GM19351 (cell line): Measurements from ENCODE around the gene CORO1C.
"Not testable (repeated sequence)": the region's sequence is repeated elsewhere in the genome, so short reads cannot be mapped to it uniquely, and the experiment has no call there.

Experiments
- ATAC-seq: cut with Tn5 transposase; IDR thresholded peaks from one replicate; pipeline ENCODE4 v1.9.1; 2021; ENCODE audit warnings: mild to moderate bottlenecking, moderate library complexity; ENCODE audit not compliant: unreplicated experiment

The CORO1C gene

DNA sequence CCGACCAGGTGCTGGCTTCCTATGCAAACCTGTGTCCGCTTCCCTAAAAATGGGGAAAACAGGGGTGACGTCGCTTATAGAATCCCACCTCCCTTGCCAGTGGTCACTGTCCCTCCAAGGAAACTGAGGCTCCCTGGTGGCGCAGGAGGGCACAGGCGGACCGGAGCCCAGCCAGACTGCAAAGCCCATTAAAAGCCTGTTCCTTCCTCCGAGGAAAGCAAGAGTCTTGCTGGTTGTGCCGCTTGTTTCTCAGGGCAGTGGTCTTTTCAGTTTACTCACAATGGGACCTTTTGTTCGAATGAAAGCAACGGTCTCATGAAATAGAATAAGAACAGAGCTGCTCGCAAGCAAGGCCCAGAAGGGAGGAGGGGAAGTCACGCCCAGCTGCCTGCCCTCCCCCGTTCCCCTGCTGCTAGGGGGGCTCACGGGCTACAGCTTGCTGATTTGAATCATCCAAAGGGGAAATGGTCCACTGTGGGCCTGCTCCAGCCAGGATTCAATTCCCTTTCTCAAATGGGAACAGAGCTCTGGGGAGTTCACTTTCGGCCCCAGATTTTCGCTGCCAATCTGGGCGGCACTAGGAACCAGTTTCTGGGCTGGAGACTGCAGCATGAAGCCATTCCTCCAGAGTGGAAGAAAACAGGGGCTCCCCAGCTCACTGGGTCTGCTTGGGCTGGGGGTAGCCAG, 93.0 kb downstream of the CORO1C start:
- no peak for ATAC-seq

DNA sequence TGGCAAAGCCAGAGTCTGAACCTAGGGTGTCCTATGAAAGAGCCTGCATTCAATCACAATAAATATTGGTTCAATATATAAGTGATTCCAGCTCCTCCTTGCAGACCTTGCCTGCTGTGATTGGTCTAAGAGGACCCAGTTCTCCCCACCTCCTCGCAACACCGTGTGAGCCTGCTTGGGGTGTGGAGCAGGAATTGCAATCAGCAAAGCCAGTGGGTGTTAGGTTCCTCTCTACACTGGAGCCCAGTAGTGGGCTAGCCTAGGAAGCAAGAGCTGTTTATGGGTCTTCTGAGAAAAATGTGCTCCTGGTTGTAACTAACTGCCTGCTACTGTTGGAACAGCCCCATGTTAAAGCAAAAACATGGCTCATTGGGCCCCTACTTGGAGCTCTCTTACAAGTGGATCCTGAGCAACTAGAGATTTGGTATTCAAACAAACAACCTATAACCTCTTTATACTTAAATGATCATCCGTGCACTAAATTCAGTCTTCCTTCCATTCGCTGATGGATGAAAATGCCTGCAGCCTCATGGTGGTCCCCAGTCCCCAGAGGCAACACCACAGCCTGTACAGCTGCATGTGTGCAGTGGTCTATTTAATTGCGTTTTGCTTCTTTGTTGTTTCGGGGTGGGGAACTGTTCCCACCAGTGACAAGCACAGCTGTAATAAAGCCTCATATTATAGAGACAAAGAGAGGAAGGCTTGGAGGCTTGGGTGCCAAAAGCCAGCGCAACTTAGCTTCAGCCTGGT, 93.9 kb downstream of the CORO1C start:
- ATAC-seq, result no peak

DNA sequence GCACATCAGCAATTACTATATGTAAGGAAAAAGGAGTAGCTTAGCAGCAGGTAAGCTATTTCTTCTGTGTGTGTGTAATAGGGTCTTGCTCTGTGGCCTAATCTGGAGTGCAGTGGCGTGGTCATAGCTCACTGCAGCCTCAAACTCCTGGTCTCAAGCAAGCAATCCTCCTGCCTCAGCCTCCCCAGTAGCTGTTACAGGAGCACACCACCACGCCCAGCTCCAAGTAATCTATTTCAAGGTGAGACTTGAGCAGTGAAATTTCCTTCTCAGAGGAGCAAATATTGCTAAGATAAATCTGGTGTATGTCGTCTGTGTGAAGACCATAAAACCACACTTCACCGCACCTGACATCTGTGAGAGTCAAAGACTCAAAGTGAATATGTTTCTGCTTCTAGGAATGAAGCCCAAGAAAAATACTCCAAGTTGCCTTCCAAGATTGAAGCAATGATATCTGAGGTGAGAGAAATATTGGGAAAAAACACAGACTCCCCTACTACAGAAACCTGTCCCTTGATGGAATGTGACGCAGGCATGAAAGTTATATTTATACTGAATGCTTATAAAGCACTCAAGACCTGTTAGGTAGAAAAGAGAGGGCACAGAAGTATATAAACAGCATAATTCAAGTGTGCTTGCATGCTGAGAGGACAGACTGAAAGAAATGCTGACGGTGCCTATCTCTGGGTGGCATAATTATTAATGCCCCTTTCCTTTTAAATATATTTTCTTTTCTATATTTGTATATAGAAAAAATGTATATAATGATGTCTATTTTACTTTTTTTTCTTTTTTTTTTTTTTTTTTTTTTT, 95.1 kb downstream of the CORO1C start:
- peak; percentile 2 for ATAC-seq

DNA sequence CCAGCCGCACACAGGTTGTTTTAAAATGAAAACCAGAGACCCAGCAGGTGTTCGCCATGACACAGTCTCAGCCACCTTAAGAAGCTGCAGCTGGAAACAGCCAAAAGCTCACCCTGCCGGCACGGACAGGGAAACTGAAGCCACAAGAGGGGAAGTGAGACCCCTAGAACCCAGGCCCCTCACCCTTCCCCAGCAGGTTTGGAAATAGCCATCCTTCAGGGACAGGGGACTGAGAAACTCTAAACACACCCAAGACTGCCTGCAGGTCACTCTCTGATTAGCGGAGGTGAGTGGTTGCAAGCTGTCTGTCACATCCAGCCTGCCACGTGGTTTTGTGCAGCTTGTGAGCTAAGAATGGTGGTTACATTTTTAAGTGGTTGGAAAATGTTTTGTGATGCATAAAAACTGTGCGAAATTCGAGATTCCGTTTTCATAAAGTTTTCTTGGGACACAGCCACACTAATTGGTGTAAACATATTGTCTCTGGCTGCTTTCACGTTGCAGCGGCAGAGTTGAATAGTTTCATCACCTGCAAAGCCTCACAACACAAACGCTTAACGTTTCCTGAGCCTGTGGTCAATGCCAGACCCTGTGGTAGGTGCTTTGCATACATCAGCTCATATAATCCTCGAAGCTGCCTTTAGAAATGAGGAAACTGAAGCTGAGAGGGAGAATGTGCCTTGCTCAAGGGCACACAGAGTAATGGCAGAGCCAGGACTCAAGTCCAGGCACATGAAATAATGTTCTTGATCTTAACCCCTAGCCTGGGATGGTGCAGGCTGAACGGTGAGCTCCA, 95.9 kb downstream of the CORO1C start:
- ATAC-seq, result peak; percentile 63

DNA sequence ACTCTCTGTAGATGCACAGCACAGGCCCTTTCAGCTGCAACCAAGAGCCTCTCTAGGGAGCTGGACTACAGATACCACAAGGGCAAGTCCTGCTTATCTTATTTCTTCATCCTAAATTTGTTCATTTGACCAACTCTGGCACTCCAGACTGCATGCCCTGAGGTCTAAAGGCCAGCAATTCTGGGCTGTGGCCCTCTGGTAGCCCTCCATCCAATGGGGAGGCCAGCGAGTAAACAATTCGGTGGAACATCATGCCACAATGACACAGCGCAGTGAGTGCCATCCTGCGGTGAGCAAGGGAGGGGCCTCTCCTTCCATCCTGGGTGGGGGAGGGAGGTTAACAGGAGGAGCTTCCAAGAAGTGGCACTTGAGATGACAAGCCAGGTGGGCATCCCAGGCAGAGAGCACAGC, 97.0 kb downstream of the CORO1C start:
- no peak for ATAC-seq

DNA sequence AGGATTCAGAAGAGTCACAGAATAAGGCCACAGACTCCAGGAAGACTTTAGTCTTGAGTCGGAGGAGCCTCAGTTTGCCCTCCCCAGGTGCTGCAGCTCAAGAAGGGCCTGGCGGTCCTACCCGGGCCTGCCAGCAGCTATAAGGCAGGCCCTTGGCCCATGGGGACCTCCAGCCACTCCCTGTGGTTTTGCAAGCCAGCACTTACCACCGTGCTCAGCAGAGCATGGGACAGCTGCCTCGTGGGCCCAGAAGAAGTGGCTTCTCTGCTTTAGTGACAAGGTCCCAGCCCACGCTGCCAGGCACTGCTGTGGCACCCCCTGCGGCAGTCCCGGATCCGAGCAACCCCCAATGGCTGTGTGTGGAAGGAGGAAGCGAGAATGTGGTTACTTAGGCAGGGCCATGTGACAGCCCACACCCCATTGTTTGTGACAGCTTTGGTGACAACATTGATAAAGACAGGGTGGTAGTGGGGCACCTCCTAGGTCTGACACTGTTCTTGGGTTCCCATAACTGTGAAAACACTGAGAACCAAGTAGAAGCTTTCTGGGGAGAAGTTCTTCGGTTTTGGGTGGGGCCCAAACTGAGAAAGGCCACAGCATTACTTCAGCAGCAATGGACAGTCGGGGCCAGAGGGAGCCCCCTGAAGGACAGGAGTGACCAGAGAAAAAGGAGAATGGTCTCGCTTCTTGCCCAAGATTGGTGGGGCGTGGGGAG, 97.6 kb downstream of the CORO1C start, which contains the start of gene SELPLG:
SELPLG (minus strand) TSS at position 361 of the 715 bp plus-strand sequence. CDS start 9,587 bp downstream, outside the sequence.
- ATAC-seq, result peak; percentile 51

DNA sequence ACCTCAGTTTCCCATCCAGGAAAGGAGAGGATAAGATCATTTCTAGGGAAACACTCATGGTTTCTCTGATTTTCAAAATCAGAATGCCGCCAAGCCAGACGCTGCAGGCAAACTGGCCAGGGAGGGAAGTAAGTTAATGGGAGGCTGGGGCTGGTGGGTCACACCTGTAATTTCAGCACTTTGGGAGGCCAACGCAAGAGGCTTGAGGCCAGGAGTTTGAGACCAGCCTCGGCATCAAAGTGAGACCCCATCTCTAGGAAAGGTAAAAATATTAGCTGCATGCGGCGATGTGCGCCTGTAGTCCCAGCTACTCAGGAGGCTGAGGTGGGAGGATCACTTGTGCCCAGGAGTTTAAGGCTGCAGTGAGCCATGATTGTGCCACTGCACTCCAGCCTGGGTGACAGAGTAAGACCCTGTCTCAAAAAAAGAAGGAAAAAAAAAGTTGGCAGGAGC, 98.2 kb downstream of the CORO1C start:
- ATAC-seq, result no peak

DNA sequence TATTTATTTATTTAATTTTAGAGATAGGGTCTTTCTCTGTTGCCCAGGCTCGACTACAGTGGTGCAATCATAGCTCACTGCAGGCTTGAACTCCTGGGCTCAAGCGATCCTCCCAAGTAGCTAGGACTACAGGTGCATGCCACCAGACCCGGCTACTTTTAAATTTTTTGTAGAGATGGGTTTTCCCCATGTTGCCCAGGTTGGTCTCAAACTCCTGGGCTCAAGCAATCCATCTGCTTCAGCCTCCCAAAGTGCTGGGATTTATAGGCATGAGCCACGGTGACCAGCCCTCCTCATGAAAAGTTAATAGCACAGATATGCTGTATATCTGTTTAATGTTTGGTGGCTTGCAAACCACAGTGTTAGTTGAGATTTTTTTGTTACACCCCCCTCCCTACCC, 100.1 kb downstream of the CORO1C start:
- ATAC-seq, result not testable (repeated sequence)

DNA sequence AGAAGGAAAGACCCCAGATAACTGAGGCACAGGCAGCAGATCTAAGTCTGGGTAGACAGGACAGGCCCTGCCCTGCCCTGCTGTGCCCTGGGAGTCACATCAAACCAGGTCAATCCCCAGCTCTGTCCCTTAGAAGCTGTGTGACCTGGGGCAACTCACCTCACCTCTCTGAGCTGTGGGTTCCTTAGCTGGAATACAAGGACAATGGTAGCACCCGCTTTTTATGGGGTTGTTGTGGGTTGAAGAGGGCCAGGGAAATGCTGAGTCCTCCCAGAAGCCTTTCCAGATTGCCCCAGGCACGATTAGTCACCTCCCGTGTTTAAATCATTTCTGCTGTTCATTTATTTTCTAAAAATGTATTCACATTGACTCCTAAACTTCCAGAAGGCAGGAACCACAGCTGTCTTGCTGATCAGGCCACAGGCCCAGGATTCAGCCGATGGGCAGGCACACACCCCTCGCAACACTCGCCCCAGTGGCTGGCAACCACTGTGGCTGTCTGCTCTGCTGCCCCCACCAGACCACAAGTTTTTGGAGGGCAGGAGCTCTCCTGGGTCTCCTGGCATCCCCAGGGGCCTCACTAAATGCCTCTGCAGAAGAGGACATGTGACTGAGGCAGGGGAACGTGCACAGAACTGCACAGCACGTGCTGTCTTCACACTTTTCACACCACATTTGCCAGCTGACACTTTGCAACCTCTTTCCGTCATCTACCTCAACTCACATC, 100.7 kb downstream of the CORO1C start:
- ATAC-seq, result no peak

DNA sequence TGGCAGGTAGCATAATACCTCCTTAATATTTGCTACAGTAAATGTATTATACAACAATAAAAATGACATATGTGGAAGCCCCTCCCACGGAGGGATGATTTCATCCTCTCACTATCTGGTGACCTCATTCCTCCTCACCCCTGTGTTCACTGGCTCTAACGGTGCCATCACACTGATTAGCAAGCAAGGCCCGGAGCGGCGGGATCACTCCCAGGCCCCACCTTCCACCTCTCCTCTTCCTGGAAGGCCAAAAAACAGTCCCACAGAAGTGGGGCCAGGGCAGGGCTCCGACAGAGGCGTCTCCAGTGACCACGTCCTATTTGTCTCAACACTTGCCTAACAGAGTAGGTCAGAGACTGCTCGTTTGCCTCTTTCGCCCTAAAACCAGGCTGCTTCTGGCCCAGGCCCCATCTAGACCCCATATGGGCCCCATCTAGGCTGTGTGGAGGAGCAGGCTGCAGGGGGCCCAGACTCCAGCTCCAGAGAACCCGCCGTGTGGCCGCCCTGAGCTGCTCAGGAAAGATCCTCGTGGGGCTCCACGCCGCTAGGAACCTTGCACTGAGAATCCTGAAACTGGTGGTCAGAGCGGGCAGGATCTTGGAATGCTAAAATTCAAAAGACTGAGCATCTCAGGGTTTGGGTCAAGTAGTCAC, 101.4 kb downstream of the CORO1C start:
- ATAC-seq, result no peak

DNA sequence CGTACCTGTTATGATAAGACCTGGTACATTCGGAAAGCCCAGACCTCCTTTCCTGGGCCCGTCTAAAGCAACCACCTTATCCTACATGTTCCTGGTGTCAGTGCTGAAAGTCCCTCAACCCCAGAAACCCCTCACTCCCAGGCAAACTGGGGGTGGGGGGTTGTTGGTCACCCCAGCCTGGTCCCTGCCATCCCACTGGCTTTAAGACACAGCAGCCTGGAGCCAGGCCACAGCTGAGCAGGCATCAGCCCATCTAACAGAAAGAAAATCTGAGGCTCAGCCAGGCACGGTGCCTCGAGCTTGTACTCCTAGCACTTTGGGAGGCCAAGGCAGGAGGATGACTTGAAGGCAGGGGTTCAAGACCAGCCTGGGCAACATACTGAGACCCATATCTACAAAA, 102.2 kb downstream of the CORO1C start:
- no peak for ATAC-seq

DNA sequence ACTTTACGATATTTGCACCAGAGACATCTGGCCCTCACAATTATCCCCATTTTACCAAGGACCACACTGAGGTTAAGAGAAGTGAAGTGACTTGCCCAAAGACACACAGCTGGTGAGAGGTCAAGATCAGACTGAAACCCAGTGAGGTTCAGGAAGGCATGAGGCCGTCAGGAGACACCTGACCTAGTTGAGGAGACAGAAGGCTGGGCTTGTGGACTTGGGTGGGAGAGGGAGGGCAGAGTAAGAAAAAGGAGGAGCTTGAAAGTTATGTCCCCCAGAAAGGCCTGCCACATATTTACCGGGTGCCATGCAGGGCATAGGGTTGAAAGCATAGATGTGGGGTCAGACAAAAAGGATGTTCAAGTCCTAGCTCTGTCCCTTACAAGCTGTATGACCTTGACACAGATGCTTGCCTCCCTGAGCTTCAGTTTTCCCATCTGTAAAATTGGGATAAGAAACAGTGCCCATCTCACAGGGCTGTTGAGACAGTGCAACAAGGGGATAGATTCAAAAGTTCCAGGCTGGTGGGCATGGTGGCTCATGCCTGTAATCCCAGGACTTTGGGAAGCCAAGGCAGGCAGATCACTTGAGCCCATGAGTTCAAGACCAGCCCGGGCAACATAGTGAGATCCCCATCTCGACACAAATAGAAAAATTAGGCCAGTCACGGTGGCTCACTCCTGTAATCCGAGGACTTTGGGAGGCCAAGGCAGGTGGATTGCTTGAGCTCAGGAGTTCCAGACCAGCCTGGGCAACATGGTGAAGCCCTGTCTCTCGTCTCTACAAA, 104.0 kb downstream of the CORO1C start:
- no peak for ATAC-seq

DNA sequence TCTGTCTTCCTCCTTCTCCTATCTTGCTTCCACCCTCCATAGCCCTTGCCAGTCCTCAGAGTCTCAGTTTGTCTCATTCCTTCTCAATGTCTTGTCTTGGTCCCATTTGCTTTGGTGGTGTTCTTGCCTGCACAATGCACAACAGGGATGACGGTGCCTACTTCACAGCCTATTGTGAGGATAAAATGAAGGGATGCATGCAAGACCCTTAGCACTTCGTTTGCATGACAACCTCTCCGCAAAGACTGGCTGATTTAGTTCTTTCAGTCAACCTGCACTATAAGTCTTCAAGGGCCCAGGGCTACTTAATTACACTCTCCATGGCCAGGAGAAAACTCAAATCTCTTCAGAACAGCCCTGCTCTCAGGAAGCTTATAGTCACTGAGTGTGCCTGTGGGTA, 106.1 kb downstream of the CORO1C start:
- ATAC-seq, result no peak

DNA sequence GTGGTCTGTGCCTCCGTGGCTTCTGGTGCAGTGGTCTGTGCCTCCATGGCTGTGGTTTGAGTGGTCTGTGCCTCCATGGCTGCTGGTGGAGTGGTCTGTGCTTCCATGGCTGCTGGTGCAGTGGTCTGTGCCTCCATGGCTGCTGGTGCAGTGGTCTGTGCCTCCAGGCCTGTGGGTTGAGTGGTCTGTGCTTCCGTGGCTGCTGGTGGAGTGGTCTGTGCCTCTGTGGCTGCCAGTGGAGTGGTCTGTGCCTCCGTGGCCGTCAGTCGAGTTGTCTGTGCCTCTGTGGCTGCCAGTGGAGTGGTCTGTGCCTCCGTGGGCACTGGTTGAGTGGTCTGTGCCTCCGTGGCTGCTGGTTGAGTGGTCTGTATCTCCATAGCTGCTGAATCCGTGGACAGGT, 107.7 kb downstream of the CORO1C start:
- ATAC-seq, result no peak

DNA sequence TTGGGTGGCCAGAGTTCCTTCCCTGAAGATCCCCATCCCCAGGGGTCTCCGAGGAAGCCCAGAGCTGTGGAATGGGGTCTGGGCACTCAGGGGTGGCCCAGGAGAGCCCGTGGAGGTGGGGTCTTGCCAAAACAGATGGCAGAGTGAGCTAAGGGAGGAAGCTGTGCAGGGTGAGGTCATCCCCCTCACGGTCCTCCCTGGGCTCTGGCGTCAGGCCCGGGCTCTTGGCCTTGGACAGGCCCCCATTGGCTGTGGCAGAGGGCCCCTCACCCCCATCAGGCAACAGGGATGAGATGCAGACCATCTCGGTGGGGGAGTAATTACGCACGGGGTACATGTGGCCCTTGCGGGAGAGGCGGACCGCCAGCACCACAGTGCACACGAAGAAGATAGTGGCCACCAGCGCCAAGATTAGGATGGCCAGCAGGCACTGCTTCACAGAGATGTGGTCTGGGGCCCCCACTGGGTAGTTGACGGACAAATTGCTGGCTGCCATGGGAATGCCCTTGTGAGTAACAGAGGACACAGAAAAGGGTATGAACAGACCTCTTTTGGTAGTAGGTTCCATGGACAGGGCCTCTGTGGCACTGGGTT, 108.3 kb downstream of the CORO1C start:
- ATAC-seq, result no peak

DNA sequence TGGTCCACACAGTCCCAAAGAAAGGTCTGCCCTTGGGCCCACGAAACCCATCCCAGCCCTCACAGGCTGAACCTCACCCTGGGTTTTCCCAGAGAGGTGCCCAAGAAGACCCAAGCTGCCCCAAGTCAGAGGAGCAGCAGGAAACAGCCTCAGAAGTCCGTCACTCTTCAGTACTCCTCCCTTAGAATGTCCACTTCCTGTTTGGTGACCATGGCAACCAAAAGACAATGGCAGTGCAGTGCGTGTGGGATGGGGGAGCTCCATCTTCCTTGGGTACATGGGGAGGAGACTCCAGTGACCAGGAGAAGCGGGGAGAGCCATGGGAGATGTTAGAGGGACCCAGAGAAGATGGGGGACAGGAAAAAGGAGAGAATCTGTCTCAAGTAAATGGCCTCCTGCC, 108.9 kb downstream of the CORO1C start:
- no peak for ATAC-seq

DNA sequence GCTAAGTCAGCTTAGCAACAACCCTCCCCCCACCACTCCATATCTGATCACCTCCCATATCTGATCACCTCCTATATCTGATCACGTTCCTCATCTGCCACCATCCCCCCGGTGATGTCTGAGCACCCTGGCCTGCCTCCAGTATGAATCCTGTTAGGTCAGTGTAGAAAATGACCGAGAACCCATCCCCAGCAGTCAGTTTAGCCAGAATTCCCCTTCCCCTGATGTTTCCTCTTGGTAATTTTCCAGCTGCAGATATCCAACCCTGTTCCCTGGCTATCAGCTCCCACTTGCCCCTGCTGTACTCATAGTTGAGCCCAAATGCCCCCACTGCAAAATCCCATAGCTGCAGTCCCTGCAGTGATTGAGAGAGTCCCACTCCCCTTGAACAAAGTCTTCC, 110.2 kb downstream of the CORO1C start:
- ATAC-seq, result no peak
